HG02970 (cell line): ENCODE data around the gene SBF2.
"Not testable (repeated sequence)": the region's sequence is repeated elsewhere in the genome, so short reads cannot be mapped to it uniquely, and the experiment has no call there.

Source experiments
- ATAC-seq: cut with Tn5 transposase; IDR thresholded peaks from one replicate; pipeline ENCODE4 v1.9.1; 2021; ENCODE audit warnings: mild to moderate bottlenecking, moderate library complexity, moderate number of reproducible peaks; ENCODE audit not compliant: unreplicated experiment, low FRiP score

SBF2 gene

DNA sequence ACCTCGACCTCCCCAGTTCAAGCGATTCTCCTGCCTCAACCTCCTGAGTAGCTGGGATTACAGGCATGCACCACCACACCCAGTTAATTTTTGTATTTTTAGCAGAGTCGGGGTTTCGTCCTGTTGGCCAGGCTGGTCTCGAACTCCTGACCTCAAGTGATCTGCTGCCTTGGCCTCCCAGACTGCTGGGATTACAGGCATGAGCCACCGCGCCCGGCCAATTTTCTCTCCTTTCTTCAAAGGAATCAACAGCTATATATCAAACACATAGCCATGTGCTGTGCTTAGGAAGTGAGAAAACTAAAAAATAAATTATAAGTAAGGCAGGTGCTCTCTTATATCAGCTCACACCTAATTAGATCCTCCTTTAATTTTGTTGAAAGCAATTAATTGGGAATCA is 164.8 kb downstream of the SBF2 start:
- not testable (repeated sequence) for ATAC-seq

GRCh38 chr11:10125522-10126133 is 168.4 kb downstream of the SBF2 start:
- ATAC-seq: no peak

- no peak for ATAC-seq
Measured at GRCh38 chr11:10122326-10123197, 171.5 kb downstream of the SBF2 start.

DNA sequence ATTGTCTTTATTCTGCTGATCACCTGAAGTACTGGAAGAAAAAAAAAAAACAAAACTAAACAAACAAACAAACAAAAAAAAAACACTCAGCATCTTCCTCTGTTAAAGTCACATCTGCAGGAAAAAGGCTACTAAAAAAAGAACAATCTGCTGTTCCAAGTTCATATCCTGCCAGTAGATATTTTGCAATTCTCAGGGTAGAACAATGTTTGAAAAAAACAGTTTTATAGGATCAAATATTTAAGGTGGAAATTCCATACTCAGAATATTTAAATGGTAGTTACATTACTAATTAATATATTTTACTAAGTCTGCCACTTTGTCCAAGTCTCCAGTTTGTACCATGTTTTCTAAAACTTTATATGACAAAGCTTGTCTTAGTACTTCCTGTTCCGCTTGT is 175.2 kb downstream of the SBF2 start:
- no peak for ATAC-seq

DNA sequence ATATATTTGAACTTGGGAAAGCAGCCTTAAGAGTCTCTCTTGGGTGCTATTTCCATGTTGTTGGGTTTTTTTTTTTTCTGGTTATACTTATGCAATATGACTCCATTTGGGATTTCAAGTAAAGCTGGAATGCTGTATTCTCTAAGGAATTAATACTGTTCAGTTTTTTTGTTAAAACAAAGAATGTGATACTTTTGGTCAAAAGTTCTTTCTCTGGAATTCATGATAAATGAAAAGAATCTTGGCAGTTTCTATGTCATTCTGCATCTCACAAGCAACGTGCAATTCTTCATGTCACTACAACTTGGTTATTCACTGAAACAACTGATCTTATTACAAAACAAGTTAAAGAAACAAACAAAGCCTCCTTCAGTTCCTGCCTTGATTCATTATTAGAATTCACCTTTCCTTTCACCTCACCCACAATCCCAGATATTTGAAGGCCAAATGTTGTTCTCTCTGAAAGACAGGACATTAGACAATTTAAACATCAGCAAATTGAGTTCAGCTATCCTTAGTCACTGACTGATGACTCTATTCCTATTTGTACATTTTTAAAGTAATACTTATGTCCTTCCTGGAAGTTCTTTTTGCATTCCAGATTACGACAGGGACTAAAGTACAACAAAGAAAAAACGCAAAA is 176.2 kb downstream of the SBF2 start:
- no peak for ATAC-seq

DNA sequence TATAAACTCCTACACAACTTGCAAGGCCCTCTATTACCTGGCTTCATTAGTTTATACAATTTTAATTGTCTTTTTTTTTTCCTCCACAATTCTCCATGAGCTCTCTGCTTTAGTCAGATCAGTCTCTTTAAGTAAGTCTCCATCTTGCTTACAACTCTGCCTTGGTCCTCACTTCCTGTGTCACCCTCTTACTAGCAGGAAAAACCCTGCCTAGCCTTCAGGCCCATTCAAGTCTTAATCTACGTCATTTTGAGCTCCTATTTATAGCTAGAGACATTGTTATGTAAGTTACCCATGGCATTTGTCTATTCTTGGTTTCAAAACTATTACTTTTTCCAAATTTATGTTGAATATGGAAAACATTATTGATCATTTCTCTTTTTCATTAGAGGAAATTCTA is 177.4 kb downstream of the SBF2 start:
- ATAC-seq: no peak

DNA sequence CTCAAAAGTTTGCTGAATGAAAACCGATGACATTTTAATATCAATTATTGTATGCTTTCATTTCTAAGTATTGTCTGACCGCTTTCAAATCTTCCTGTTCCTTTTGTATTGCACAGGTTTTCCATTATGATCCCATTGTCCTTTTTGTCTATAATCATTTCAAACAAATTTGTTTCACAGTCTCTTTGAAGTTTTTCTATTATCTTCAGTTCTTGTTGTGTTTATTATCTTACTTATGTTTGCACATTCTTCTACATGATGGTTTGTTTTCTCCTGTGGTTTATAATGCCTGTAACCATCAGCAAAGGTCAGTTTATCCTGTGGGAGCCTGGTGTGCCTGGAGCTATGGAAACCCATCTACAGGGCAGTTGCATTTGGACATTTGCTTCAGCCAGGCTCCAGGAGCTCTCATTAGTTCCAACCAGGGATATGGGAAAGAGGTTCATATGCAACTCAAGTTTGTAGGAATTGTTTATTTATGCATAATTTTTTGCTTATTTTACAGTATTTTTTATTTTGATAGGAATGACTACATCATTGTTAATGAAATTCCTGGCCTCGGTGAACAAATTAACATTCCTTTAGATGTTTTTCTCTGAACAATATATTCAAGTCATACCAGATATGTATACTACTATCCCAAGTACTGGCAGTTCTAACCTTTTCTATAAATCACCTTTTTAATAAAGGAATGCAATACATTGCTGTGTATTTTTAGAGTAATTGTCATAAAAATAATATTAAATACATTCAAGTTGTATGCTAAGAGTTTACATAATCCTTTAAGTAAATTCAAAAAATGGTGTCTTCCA is 179.2 kb downstream of the SBF2 start:
- no peak for ATAC-seq

DNA sequence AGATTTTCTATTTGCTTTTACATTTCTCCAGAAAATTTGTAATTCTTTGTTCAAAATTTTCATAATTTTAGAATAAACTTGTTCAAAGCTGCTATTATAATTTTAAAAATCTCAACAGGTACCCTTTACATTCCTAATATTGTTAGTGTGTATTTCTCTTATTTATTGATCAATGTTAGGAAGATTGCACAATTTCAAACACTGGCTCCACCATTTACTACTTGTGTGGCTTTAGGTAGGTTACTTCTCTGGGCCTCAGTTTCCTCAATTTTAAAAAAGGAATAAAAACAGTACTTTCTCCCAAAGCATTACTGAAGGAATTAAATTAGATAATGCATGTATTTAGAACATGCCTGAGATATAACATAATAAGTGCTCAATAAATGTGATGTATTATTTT is 180.2 kb downstream of the SBF2 start:
- ATAC-seq: no peak

GRCh38 chr11:10109806-10110205 is 184.2 kb downstream of the SBF2 start:
- ATAC-seq: no peak

- ATAC-seq: no peak
Measured at GRCh38 chr11:10108915-10109680, 184.9 kb downstream of the SBF2 start.

GRCh38 chr11:10107497-10107896 is 186.5 kb downstream of the SBF2 start:
- ATAC-seq: no peak

DNA sequence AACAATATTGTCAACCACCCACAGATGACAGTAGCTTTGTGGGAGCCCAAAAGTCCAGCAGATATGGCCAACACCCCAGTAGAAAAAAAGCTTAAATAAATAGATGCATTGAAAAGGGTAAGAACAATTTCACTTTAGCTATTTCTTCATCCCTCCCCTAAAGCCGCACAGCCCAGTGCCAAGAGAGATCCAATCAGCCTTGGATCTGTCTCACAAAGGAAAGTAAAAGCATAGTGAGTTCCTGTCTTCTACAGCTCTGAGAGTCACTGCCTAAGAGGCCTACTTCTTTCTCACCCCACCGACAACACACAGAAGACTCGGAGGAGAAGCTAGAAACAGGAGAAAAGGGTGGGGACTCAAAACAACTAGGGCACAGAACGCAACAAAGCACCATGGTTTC is 196.4 kb downstream of the SBF2 start:
- ATAC-seq: no peak

DNA sequence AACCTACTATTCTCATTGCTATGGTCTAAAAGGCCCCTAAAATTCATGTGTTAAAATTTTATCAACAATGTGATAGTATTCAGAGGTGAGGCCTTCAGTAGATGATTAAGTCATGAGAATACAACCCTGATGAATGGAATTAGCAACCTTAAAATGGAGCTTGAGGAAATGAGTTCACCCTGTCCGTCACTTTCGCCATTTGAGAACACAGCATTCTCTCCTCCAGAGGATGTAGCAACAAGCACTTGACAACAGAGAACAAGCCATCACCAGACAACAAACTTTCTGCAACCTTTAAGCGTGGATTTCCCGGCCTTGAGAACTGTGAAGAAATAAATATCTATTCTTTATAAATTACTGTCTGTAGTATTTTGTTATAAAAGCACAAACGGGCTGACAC is 197.0 kb downstream of the SBF2 start:
- no peak for ATAC-seq

- ATAC-seq: no peak
Measured at GRCh38 chr11:10095412-10096208, 198.4 kb downstream of the SBF2 start.

DNA sequence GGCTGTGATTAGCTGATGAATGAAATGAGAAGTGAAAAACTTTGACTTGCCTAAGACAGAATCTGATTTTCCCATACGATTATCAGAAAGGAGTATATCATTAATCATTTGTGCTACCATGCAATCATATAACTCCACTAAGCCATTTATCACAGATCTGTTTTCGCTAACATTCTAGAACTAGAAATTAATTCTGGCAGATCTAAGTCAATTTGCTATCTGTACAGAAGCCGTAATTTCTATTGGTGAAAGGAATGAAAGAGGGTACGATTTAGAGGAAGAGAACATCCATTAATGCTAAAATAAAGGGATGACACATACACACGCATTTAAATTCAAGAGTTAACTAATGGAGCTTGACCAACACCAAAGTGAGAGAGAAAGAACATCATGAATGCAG is 201.6 kb downstream of the SBF2 start:
- ATAC-seq: no peak

DNA sequence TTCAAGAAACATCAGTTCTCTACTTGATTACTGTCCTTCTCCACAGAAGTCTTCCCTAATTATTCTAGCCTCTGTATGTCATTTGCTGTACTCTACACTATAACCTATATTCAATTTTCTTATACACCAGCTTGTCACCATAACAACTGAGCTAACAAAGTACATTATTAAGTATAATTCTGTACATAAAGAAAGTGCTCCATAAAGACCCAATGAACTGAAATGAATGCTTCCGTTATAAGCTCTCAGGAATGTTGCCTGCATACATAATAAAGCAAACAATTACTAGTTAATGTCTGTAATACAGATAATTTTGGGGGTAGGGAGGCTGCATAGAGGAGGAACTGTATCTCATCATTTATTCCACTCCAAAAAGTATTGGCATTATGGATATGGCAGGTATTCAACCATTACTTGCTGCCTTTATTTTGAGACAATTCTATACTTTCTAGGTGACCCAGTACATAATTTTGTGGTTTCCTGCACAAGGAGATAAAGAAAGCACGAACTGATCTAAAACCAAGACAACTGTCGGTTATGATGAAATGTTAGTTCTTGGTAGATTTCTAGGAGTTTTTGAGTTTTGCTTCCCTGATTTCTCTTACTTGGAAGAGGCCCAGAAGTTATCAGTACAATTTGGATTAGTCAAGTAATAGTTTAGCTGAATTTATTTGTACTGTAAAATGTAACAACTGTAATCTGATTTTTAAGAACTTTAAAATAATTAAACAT is 202.5 kb downstream of the SBF2 start:
- ATAC-seq: no peak

GRCh38 chr11:10087923-10088225 is 206.1 kb downstream of the SBF2 start:
- not testable (repeated sequence) for ATAC-seq

GRCh38 chr11:10087186-10087922 is 206.7 kb downstream of the SBF2 start:
- no peak for ATAC-seq
